Osteocyte (in vitro differentiated cells): ENCODE data around the gene GUCD1. TPM values are rescaled to one million over a fixed set of nuclear protein-coding genes. Genes with fewer than 3 reads are reported as not detected.
"Not testable (repeated sequence)": the region's sequence is repeated elsewhere in the genome, so short reads cannot be mapped to it uniquely, and the experiment has no call there.

Experiments
- DNase-seq: peaks from one replicate; pipeline ENCODE4 v3.0.0; 2021; ENCODE audit warnings: mixed read lengths; ENCODE audit not compliant: unreplicated experiment; ENCODE audit errors: extremely low spot score
- H3K27ac Mint-ChIP-seq: one replicate; pipeline ENCODE4 v1.8.0; 2021; ENCODE audit warnings: mild to moderate bottlenecking, mixed read lengths; ENCODE audit not compliant: unreplicated experiment
- H3K27me3 Mint-ChIP-seq: one replicate; pipeline ENCODE4 v1.8.0; 2021; ENCODE audit warnings: mixed read lengths; ENCODE audit not compliant: unreplicated experiment
- H3K36me3 Mint-ChIP-seq: one replicate; pipeline ENCODE4 v1.8.0; 2021; ENCODE audit warnings: mixed read lengths; ENCODE audit not compliant: unreplicated experiment
- H3K4me1 Mint-ChIP-seq: one replicate; pipeline ENCODE4 v1.8.0; 2021; ENCODE audit warnings: mixed read lengths; ENCODE audit not compliant: unreplicated experiment
- H3K4me3 Mint-ChIP-seq: one replicate; pipeline ENCODE4 v1.8.0; 2021; ENCODE audit warnings: mild to moderate bottlenecking, moderate library complexity, mixed read lengths; ENCODE audit not compliant: unreplicated experiment
- H3K9me3 Mint-ChIP-seq: one replicate; pipeline ENCODE4 v1.8.0; 2021; ENCODE audit warnings: mixed read lengths; ENCODE audit not compliant: unreplicated experiment
- CTCF ChIP-seq: fragments of 200-600 bp; sonication (generic); IDR thresholded peaks from 2 replicates; pipeline ENCODE4 v1.5.0; 2021; ENCODE audit warnings: antibody characterized with exemption, mild to moderate bottlenecking, moderate library complexity
- total RNA-seq: library from RNA; stranded (reverse); gene quantifications from 2 replicates; pipeline ENCODE4 v1.2.1, GENCODE V29; 2021

GUCD1 gene
- total RNA-seq, 1 donor from 2014 or later = 79.3 TPM

GRCh38 chr22:24599514-24599913, 44.6 kb upstream of the GUCD1 start:
- no peak overlapping the region for H3K4me3 Mint-ChIP-seq
- no peak for DNase-seq
- no peaks in the 10 kb centered on the region for H3K27me3 Mint-ChIP-seq
- H3K36me3 Mint-ChIP-seq = no peaks in the 10 kb centered on the region
- no peak for TF ChIP-seq CTCF
- no peaks in the 10 kb centered on the region for H3K9me3 Mint-ChIP-seq
- H3K4me1 Mint-ChIP-seq = peaks cover 8% of the 10 kb centered on the region
- H3K27ac Mint-ChIP-seq = no peak overlapping the region

- H3K27me3 Mint-ChIP-seq, H3K27ac Mint-ChIP-seq, H3K4me3 Mint-ChIP-seq, H3K4me1 Mint-ChIP-seq, H3K36me3 Mint-ChIP-seq, DNase-seq, H3K9me3 Mint-ChIP-seq: not testable (repeated sequence)
Observed at GRCh38 chr22:24597076-24597475, 42.1 kb upstream of the GUCD1 start.

GRCh38 chr22:24595863-24596262, 40.9 kb upstream of the GUCD1 start:
- no peaks in the 10 kb centered on the region for H3K36me3 Mint-ChIP-seq
- TF ChIP-seq CTCF = no peak
- no peak for DNase-seq

GRCh38 chr22:24595228-24595627, 40.3 kb upstream of the GUCD1 start:
- no peak overlapping the region for H3K4me3 Mint-ChIP-seq

More at GRCh38 chr22:24595863-24596262, 40.9 kb upstream of the GUCD1 start:
- H3K27ac Mint-ChIP-seq = no peak overlapping the region
- peaks cover 7% of the 10 kb centered on the region for H3K4me1 Mint-ChIP-seq
- no peaks in the 10 kb centered on the region for H3K27me3 Mint-ChIP-seq
- no peak overlapping the region for H3K4me3 Mint-ChIP-seq
- no peaks in the 10 kb centered on the region for H3K9me3 Mint-ChIP-seq

GRCh38 chr22:24594569-24595120, 39.7 kb upstream of the GUCD1 start:
- no peaks in the 10 kb centered on the region for H3K36me3 Mint-ChIP-seq
- no peaks in the 10 kb centered on the region for H3K9me3 Mint-ChIP-seq
- DNase-seq = no peak
- H3K27ac Mint-ChIP-seq = no peak overlapping the region
- peaks cover 7% of the 10 kb centered on the region for H3K4me1 Mint-ChIP-seq
- no peak overlapping the region for H3K4me3 Mint-ChIP-seq
- H3K27me3 Mint-ChIP-seq = no peaks in the 10 kb centered on the region
- TF ChIP-seq CTCF = no peak

More at GRCh38 chr22:24595228-24595627, 40.3 kb upstream of the GUCD1 start:
- H3K27me3 Mint-ChIP-seq = no peaks in the 10 kb centered on the region
- H3K36me3 Mint-ChIP-seq = no peaks in the 10 kb centered on the region
- no peaks in the 10 kb centered on the region for H3K9me3 Mint-ChIP-seq
- no peak for TF ChIP-seq CTCF
- H3K4me1 Mint-ChIP-seq = peaks cover 7% of the 10 kb centered on the region
- DNase-seq = no peak
- H3K27ac Mint-ChIP-seq = no peak overlapping the region
